Measurements from ENCODE around the gene FAM118B. TPM values are rescaled to one million over a fixed set of nuclear protein-coding genes. Genes with fewer than 3 reads are reported as not detected.
A peak's percentile ranks its signal among the peaks of the same experiment; 100 is the strongest.

The FAM118B gene
- total RNA-seq, 2 donors from 2014 or later, result 40.1 to 40.8 TPM

- Histone ChIP-seq H3K4me1 (ENCODE audit: control insufficient read depth, insufficient read depth, low read length) (no peaks in the 10 kb centered on the region), H3K9me3 (ENCODE audit: control insufficient read depth, low read length) (no peaks in the 10 kb centered on the region), H3K27me3 (ENCODE audit: control insufficient read depth, insufficient read depth, low read length, poor library complexity, severe bottlenecking) (no peaks in the 10 kb centered on the region), H3K9ac (ENCODE audit: extremely low read depth, low read length, poor library complexity, severe bottlenecking) (no peak overlapping the region), H3K4me3 (ENCODE audit: low read length) (no peak overlapping the region), H3K36me3 (ENCODE audit: control insufficient read depth, insufficient read depth, low read length) (peaks cover 95% of the 10 kb centered on the region), H3K27ac (ENCODE audit: low read depth, low read length) (no peak overlapping the region)
- H3K4me3 Mint-ChIP-seq, result no peak overlapping the region
- no peak overlapping the region for H3K27ac Mint-ChIP-seq
- DNase-seq, result no peak
- no peak for TF ChIP-seq CTCF (conservative IDR thresholded peaks at IDR 0.05)
- H3K9me3 Mint-ChIP-seq, result no peaks in the 10 kb centered on the region
- peaks cover 74% of the 10 kb centered on the region for H3K36me3 Mint-ChIP-seq (ENCODE audit: low read depth)
- peaks cover under 1% of the 10 kb centered on the region for H3K4me1 Mint-ChIP-seq
- no peaks in the 10 kb centered on the region for H3K27me3 Mint-ChIP-seq (ENCODE audit: insufficient read depth)
- WGBS, 2 experiments (ENCODE audit: insufficient coverage in 1 of 2, insufficient read length in 1 of 2), result 96 to 97% methylated on average over 14 of the region's 14 CpGs
These were observed 6.2 kb upstream of the FAM118B start for GRCh38 chr11:126205359-126205758.

- Mint-ChIP-seq H3K9me3 (no peaks in the 10 kb centered on the region), H3K27me3 (ENCODE audit: insufficient read depth) (no peaks in the 10 kb centered on the region), H3K4me1 (peaks cover 14% of the 10 kb centered on the region), H3K4me3 (no peak overlapping the region), H3K27ac (no peak overlapping the region), H3K36me3 (ENCODE audit: low read depth) (peaks cover 51% of the 10 kb centered on the region)
- Histone ChIP-seq H3K4me3 (ENCODE audit: low read length) (no peak overlapping the region), H3K9me3 (ENCODE audit: control insufficient read depth, low read length) (no peaks in the 10 kb centered on the region), H3K36me3 (ENCODE audit: control insufficient read depth, insufficient read depth, low read length) (peaks cover 71% of the 10 kb centered on the region), H3K27ac (ENCODE audit: low read depth, low read length) (no peak overlapping the region), H3K27me3 (ENCODE audit: control insufficient read depth, insufficient read depth, low read length, poor library complexity, severe bottlenecking) (no peaks in the 10 kb centered on the region), H3K4me1 (ENCODE audit: control insufficient read depth, insufficient read depth, low read length) (no peaks in the 10 kb centered on the region), H3K9ac (ENCODE audit: extremely low read depth, low read length, poor library complexity, severe bottlenecking) (no peak overlapping the region)
- WGBS, 2 experiments (ENCODE audit: insufficient coverage in 1 of 2, insufficient read length in 1 of 2), result 94% methylated on average over 2 of the region's 2 CpGs; no CpG with 5 or more reads in 1 of the 2 experiments
- DNase-seq, result no peak
- no peak for TF ChIP-seq CTCF (conservative IDR thresholded peaks at IDR 0.05)
These were observed 3.7 kb upstream of the FAM118B start for GRCh38 chr11:126207896-126208295.

GRCh38 chr11:126210871-126211235 lies 729 bp upstream of the FAM118B start:
- H3K27ac ChIP-seq (ENCODE audit: low read depth, low read length), result peak overlapping the region; percentile 83
- H3K4me3 ChIP-seq (ENCODE audit: low read length), result peak overlapping the region; percentile 98
- Mint-ChIP-seq H3K9me3 (no peaks in the 10 kb centered on the region), H3K27me3 (ENCODE audit: insufficient read depth) (no peaks in the 10 kb centered on the region), H3K27ac (peak overlapping the region; percentile 99), H3K4me3 (peak overlapping the region; percentile 99), H3K4me1 (peaks cover 18% of the 10 kb centered on the region), H3K36me3 (ENCODE audit: low read depth) (peaks cover 27% of the 10 kb centered on the region)
- 6% methylated on average over 15 to 20 of the region's 20 CpGs for WGBS, 2 experiments (ENCODE audit: insufficient coverage in 1 of 2, insufficient read length in 1 of 2)
- no peak for DNase-seq
- H3K4me1 ChIP-seq (ENCODE audit: control insufficient read depth, insufficient read depth, low read length), result no peaks in the 10 kb centered on the region
- no peaks in the 10 kb centered on the region for H3K9me3 ChIP-seq (ENCODE audit: control insufficient read depth, low read length)
- H3K36me3 ChIP-seq (ENCODE audit: control insufficient read depth, insufficient read depth, low read length), result peaks cover 42% of the 10 kb centered on the region
- no peaks in the 10 kb centered on the region for H3K27me3 ChIP-seq (ENCODE audit: control insufficient read depth, insufficient read depth, low read length, poor library complexity, severe bottlenecking)
- H3K9ac ChIP-seq (ENCODE audit: extremely low read depth, low read length, poor library complexity, severe bottlenecking), result peak overlapping the region; percentile 90
- no peak for TF ChIP-seq CTCF (conservative IDR thresholded peaks at IDR 0.05)
